ENCODE measurements around the gene MZF1. TPM values are rescaled to one million over a fixed set of nuclear protein-coding genes. Genes with fewer than 3 reads are reported as not detected.

Gene MZF1
- total and polyA plus RNA-seq, 9 of the 15 experiments (the other 6 are each of a cell fraction or from before 2014, with no cell fraction given) = 0.31 to 29.3 (median 11.5) TPM

GRCh38 chr19:58514564-58515022, 58.5 kb downstream of the MZF1 start:
- WGBS (ENCODE audit: insufficient coverage, low coverage, missing lambda C conversion rate) = 67% methylated on average over 3 of the region's 3 CpGs
- TF ChIP-seq CCNT2 (IDR thresholded peaks at IDR 0.05; ENCODE audit: borderline replicate concordance, extremely low read depth, insufficient read length, low read depth, low read length) (no peak), SIX5 (IDR thresholded peaks at IDR 0.05; ENCODE audit: borderline replicate concordance in 1 of 2, insufficient read depth in 1 of 2, low read depth in 1 of 2, low read length in 2 of 2) (no peak), TCF7L2 (IDR thresholded peaks at IDR 0.05; ENCODE audit: low read depth, low read length) (no peak), POLR2A (conservative IDR thresholded peaks at IDR 0.05) (no peak; the same call in 1 of the 2 replicates)
- no TSS peak for BruUV-seq (replicated peaks)
- ChIA-PET POLR2A (interaction anchor here (1.0 kb wide), 2 partner anchors 15 to 29 kb away, joined by 7 to 8 read pairs; partner anchors contain the start of gene TRIM28), CTCF (ENCODE audit: low intra/inter-chr PET ratio) (no interaction called here)
- Histone ChIP-seq H3K27ac (ENCODE audit: extremely low read depth, low read depth, low read length) (peak overlapping the region; percentile 79), H2AFZ (ENCODE audit: low read depth, low read length) (0 out of 2 replicates have a peak overlapping the region, but pooled peaks have one; percentile 57), H3K4me3 (peak overlapping the region; percentile 53), H3K4me1 (replicated peaks in 1 of 2; ENCODE audit: control insufficient read depth in 2 of 2, insufficient read depth in 2 of 2, low read length in 2 of 2) (peaks cover 13 to 78% of the 10 kb centered on the region in 2 experiments), H4K20me1 (replicated peaks; ENCODE audit: control insufficient read depth, insufficient read depth, low read length) (no peaks in the 10 kb centered on the region), H3K9me3 (replicated peaks; ENCODE audit: control insufficient read depth, insufficient read depth, low read depth, low read length) (no peaks in the 10 kb centered on the region; the same call in 1 of the 2 replicates), H3K27me3 (ENCODE audit: control insufficient read depth in 2 of 2, insufficient read depth in 2 of 2, low read length in 2 of 2) (no peaks in the 10 kb centered on the region), H3K9ac (ENCODE audit: insufficient read depth in 1 of 2, low read depth in 2 of 2, low read length in 2 of 2) (peak overlapping the region; percentile 84 to 85), H3K9me1 (ENCODE audit: control insufficient read depth, insufficient read depth, low read length) (peaks cover 10% of the 10 kb centered on the region), H3K79me2 (ENCODE audit: control insufficient read depth, insufficient read depth, low read length) (peaks cover 47% of the 10 kb centered on the region), H3K36me3 (ENCODE audit: control insufficient read depth, insufficient read depth, low read length) (peaks cover 31% of the 10 kb centered on the region; the same call in 2 of the 3 replicates), H3K4me2 (ENCODE audit: insufficient read depth, low read length) (peak overlapping the region; percentile 99)
- intact Hi-C loops (cut with micrococcal nuclease) (loop anchor here (5.0 kb wide), 1 partner anchor 332 kb away; the partner anchor contains the start of gene ZNF274), in situ Hi-C loops (cut with MboI) (no loop called here)
- DNase-seq (ENCODE audit: extremely low read depth in 1 of 4, low spot score in 3 of 4) (no peak), ATAC-seq (no peak), FAIRE-seq (no peak)

Data from K562 (cell line).